Lower leg skin (tissue), 3 donors: ENCODE results near the gene OR10A4.

ENCODE experiments used
- CTCF ChIP-seq, 3 donors: fragments of 450-650 bp; IDR thresholded peaks; one replicate each; pipeline ENCODE4 v1.5.1; 2016; ENCODE audit warnings: antibody characterized with exemption in 3 of 3, mild to moderate bottlenecking in 3 of 3, moderate library complexity in 2 of 3
- POLR2A ChIP-seq, 2 donors: fragments of 450-650 bp; IDR thresholded peaks; one replicate each; pipeline ENCODE4 v1.6.1; 2016 to 2017; ENCODE audit warnings: antibody characterized with exemption in 2 of 2, mild to moderate bottlenecking in 1 of 2, moderate library complexity in 1 of 2

DNA sequence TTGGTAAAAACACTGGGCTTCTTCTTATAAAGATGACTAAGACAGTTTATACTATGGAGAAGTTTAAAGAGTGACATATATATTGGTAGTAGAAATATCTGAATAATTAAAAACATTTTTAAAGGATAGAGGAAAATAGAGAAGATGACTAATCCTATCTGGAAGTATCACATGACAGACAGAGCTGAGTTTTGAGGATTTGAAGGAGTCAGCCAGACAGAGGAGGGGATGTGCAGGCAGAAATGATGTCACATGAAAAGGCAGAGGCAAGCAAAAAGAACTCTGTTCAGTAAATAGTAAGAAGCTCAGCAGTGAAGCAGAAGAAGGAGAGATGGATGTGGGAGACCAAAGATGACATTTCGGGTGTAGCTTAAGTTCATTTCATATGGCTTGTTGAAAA is 12.0 kb upstream of the OR10A4 start:
- TF ChIP-seq CTCF (IDR thresholded peaks at IDR 0.05) (no peak), POLR2A (IDR thresholded peaks at IDR 0.05) (no peak)
